Measurements from ENCODE around the gene PET100. TPM values are rescaled to one million over a fixed set of nuclear protein-coding genes. Genes with fewer than 3 reads are reported as not detected.
"Not testable (repeated sequence)": the region's sequence is repeated elsewhere in the genome, so short reads cannot be mapped to it uniquely, and the experiment has no call there.

PET100 gene
- total RNA-seq, 1 experiment from 2014 or later = 129 TPM

- H3K4me1 ChIP-seq (ENCODE audit: insufficient read depth, low read length, poor library complexity, severe bottlenecking) = peaks cover 3% of the 10 kb centered on the region
- H3K9me3 ChIP-seq (ENCODE audit: low read depth, low read length, poor library complexity, severe bottlenecking) = no peaks in the 10 kb centered on the region
- H3K27ac ChIP-seq (ENCODE audit: low read depth, low read length, poor library complexity, severe bottlenecking) = no peak overlapping the region
- no peak overlapping the region for H3K4me3 ChIP-seq (ENCODE audit: low read depth, low read length, poor library complexity, severe bottlenecking)
- no TSS peak for BruUV-seq (replicated peaks)
- DNase-seq (ENCODE audit: low spot score) = no peak
- no peaks in the 10 kb centered on the region for H3K27me3 ChIP-seq (replicated peaks; ENCODE audit: insufficient read depth, low read depth, low read length, poor library complexity)
- CTCF ChIA-PET = interaction anchor here (0.8 kb wide), 1 partner anchor 39 kb away, joined by 3 read pairs; the partner anchor contains the start of gene TRAPPC5
- no peaks in the 10 kb centered on the region for H3K36me3 ChIP-seq (ENCODE audit: insufficient read depth, low read length, poor library complexity, severe bottlenecking)
- intact Hi-C loops (cut with micrococcal nuclease; ENCODE audit: unreplicated experiment) = no loop called here
- POLR2A ChIA-PET (ENCODE audit: low non-redundant PET) = no interaction called here
- 0 out of 2 replicates have a peak, but pooled peaks have one; percentile 22 for TF ChIP-seq CTCF (conservative IDR thresholded peaks at IDR 0.05; ENCODE audit: low read depth, low read length)
- no peak for TF ChIP-seq EZH2 (IDR thresholded peaks at IDR 0.05; ENCODE audit: borderline replicate concordance, low read depth, low read length, poor library complexity, severe bottlenecking)
Observed at GRCh38 chr19:7641290-7642276, 12.0 kb downstream of the PET100 start.

DNA sequence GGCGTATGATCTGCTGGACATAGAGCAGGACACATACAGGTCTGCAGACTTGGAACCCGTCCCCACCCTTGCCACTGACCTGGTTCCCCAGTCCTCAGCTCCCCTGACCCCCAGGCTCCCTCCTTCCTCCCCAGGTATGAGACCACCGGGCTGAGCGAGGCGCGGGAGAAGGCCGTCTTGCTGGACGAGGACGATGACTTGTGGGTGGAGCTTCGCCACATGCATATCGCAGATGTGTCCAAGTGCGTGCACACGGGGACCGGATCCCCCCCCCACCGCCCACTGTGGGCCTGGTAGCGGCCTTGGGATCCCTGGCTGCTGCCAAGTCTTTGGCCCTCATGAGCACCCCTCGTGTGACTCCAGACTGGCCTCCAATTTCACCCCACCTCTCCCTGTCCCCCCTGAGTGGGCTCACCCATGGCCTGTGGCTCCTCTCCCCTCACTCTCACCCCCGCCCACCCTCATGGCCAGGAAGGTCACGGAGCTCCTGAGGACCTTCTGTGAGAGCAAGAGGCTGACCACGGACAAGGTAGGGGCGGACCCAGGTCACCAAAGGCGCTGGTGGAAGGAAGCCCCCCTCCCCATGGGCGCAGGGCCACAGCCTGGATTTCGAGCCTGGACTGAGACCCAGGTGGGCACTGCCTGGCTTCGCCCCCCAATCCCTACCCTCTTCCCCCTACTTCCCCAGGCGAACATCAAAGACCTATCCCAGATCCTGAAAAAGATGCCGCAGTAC, 12.9 kb downstream of the PET100 start:
- Histone ChIP-seq H3K36me3 (ENCODE audit: insufficient read depth, low read length, poor library complexity, severe bottlenecking) (no peaks in the 10 kb centered on the region), H3K4me1 (ENCODE audit: insufficient read depth, low read length, poor library complexity, severe bottlenecking) (no peaks in the 10 kb centered on the region), H3K27me3 (replicated peaks; ENCODE audit: insufficient read depth, low read depth, low read length, poor library complexity) (no peaks in the 10 kb centered on the region), H3K4me3 (ENCODE audit: low read depth, low read length, poor library complexity, severe bottlenecking) (no peak overlapping the region), H3K9me3 (ENCODE audit: low read depth, low read length, poor library complexity, severe bottlenecking) (no peaks in the 10 kb centered on the region), H3K27ac (ENCODE audit: low read depth, low read length, poor library complexity, severe bottlenecking) (no peak overlapping the region)
- intact Hi-C loops (cut with micrococcal nuclease; ENCODE audit: unreplicated experiment) = no loop called here
- CTCF ChIA-PET = interaction anchor here (0.5 to 0.8 kb wide), 3 partner anchors 15 to 77 kb away, joined by 3 to 4 read pairs (median 3); partner anchors contain the start of gene TRAPPC5
- no peak for DNase-seq (ENCODE audit: low spot score)
- no peak for TF ChIP-seq EZH2 (IDR thresholded peaks at IDR 0.05; ENCODE audit: borderline replicate concordance, low read depth, low read length, poor library complexity, severe bottlenecking)
- no peak for TF ChIP-seq CTCF (conservative IDR thresholded peaks at IDR 0.05; ENCODE audit: low read depth, low read length)
- POLR2A ChIA-PET (ENCODE audit: low non-redundant PET) = no interaction called here
- BruUV-seq (replicated peaks) = no TSS peak

GRCh38 chr19:7643031-7643415, 13.4 kb downstream of the PET100 start:
- no peaks in the 10 kb centered on the region for H3K4me1 ChIP-seq (ENCODE audit: insufficient read depth, low read length, poor library complexity, severe bottlenecking)
- no peak for TF ChIP-seq CTCF (conservative IDR thresholded peaks at IDR 0.05; ENCODE audit: low read depth, low read length)
- no peak for TF ChIP-seq EZH2 (IDR thresholded peaks at IDR 0.05; ENCODE audit: borderline replicate concordance, low read depth, low read length, poor library complexity, severe bottlenecking)

GRCh38 chr19:7643629-7644549, 14.3 kb downstream of the PET100 start:
- H3K27ac ChIP-seq (ENCODE audit: low read depth, low read length, poor library complexity, severe bottlenecking); H3K36me3 ChIP-seq (ENCODE audit: insufficient read depth, low read length, poor library complexity, severe bottlenecking); H3K9me3 ChIP-seq (ENCODE audit: low read depth, low read length, poor library complexity, severe bottlenecking); H3K4me3 ChIP-seq (ENCODE audit: low read depth, low read length, poor library complexity, severe bottlenecking); H3K27me3 ChIP-seq (replicated peaks; ENCODE audit: insufficient read depth, low read depth, low read length, poor library complexity); BruUV-seq (replicated peaks); H3K4me1 ChIP-seq (ENCODE audit: insufficient read depth, low read length, poor library complexity, severe bottlenecking); intact Hi-C loops (cut with micrococcal nuclease; ENCODE audit: unreplicated experiment): not testable (repeated sequence)
- ChIA-PET CTCF (interaction anchor here (1.3 kb wide), 1 partner anchor 75 kb away, joined by 4 read pairs; no protein-coding TSS in a partner anchor), POLR2A (ENCODE audit: low non-redundant PET) (interaction anchor here (0.6 kb wide), 1 partner anchor 14 kb away, joined by 3 read pairs; the partner anchor contains the start of genes PET100 and XAB2)
- peak; percentile 33 for DNase-seq (ENCODE audit: low spot score)

More at GRCh38 chr19:7643031-7643415, 13.4 kb downstream of the PET100 start:
- ChIA-PET POLR2A (ENCODE audit: low non-redundant PET) (no interaction called here), CTCF (interaction anchor here (0.6 kb wide), 1 partner anchor 78 kb away, joined by 3 read pairs; no protein-coding TSS in a partner anchor)
- no peak overlapping the region for H3K4me3 ChIP-seq (ENCODE audit: low read depth, low read length, poor library complexity, severe bottlenecking)
- no peak for DNase-seq (ENCODE audit: low spot score)
- no TSS peak for BruUV-seq (replicated peaks)
- no peak overlapping the region for H3K27ac ChIP-seq (ENCODE audit: low read depth, low read length, poor library complexity, severe bottlenecking)
- no peaks in the 10 kb centered on the region for H3K36me3 ChIP-seq (ENCODE audit: insufficient read depth, low read length, poor library complexity, severe bottlenecking)
- intact Hi-C loops (cut with micrococcal nuclease; ENCODE audit: unreplicated experiment) = no loop called here
- H3K27me3 ChIP-seq (replicated peaks; ENCODE audit: insufficient read depth, low read depth, low read length, poor library complexity) = no peaks in the 10 kb centered on the region
- H3K9me3 ChIP-seq (ENCODE audit: low read depth, low read length, poor library complexity, severe bottlenecking) = no peaks in the 10 kb centered on the region
